Stomach (tissue), 9 donors: ENCODE measurements around the gene ST14. TPM values are rescaled to one million over a fixed set of nuclear protein-coding genes. Genes with fewer than 3 reads are reported as not detected.
A peak's percentile ranks its signal among the peaks of the same experiment; 100 is the strongest.

Source experiments
- DNase-seq, 2 donors: peaks; one replicate each; pipeline versions ENCODE4 v3.0.0 to v3.0.0-alpha.2; 2013 to 2019
- H3K27ac ChIP-seq, 5 donors: fragments of 200-600 bp in 4 of 5; sonication (generic) in 4 of 5; one replicate each; pipeline ENCODE4 v1.5.1; 2013 to 2019; ENCODE audit warnings: mild to moderate bottlenecking in 1 of 5, moderate library complexity in 1 of 5
- H3K27me3 ChIP-seq, 3 donors: fragments of 200-600 bp; sonication (generic); one replicate each; pipeline ENCODE4 v1.5.1; 2017 to 2019; ENCODE audit warnings: mixed run types in 1 of 3
- H3K36me3 ChIP-seq, 4 donors: fragments of 200-600 bp; sonication (generic); 1 replicate in 3 of 4; 2 replicates in 1 of 4; pipeline ENCODE4 v1.5.1; 2016 to 2019
- H3K4me1 ChIP-seq, 4 donors: fragments of 200-600 bp; sonication (generic); one replicate each; pipeline ENCODE4 v1.5.1; 2016 to 2019
- H3K4me3 ChIP-seq, 4 donors: fragments of 200-600 bp; sonication (generic) in 3 of 4; one replicate each; pipeline ENCODE4 v1.5.1; 2016 to 2019; ENCODE audit warnings: mild to moderate bottlenecking in 1 of 4
- H3K9me3 ChIP-seq, 4 donors: fragments of 200-600 bp; sonication (generic); one replicate each; pipeline ENCODE4 v1.5.1; 2016 to 2019
- CTCF ChIP-seq, 7 experiments: fragments of 450-650 bp in 4 of 7; fragments of 200-600 bp in 3 of 7; sonication (generic) in 3 of 7; IDR thresholded peaks; one replicate each; pipeline ENCODE4 v1.5.1; 2016 to 2019; ENCODE audit warnings: antibody characterized with exemption in 7 of 7, control low read depth in 2 of 7, mild to moderate bottlenecking in 1 of 7
- EP300 ChIP-seq: sonication (generic); formaldehyde crosslinking; IDR thresholded peaks from one replicate; pipeline ENCODE4 v1.6.1; 2017; ENCODE audit warnings: antibody characterized with exemption
- POLR2A ChIP-seq, 4 donors: fragments of 450-650 bp; IDR thresholded peaks; one replicate each; pipeline ENCODE4 v1.6.1; 2016; ENCODE audit warnings: antibody characterized with exemption in 4 of 4, control low read depth in 2 of 4, mild to moderate bottlenecking in 1 of 4, moderate library complexity in 1 of 4
- POLR2AphosphoS5 ChIP-seq, 3 donors: sonication (generic); formaldehyde crosslinking; IDR thresholded peaks; one replicate each; pipeline ENCODE4 v1.6.1; 2016; ENCODE audit warnings: antibody characterized with exemption in 3 of 3
- WGBS, 5 donors: extraction: QIAGEN DNeasy Blood & Tissue Kit in 3 of 5; methylation state at CpG; one replicate each; pipeline versions ENCODE4 v1.1.5 to v1.1.7; 2013 to 2018; 5-methylcytosine and 5-hydroxymethylcytosine counted together
- intact Hi-C: fragments of 100-400 bp; cut with DNase I; formaldehyde crosslinking; loops from one replicate; pipeline ENCODE4 v1.15.1; 2023; ENCODE audit warnings: low total_unique reads
- polyA plus RNA-seq, 3 donors: library from polyadenylated mRNA; stranded (reverse); fragments of 200-250 nt; gene quantifications; one replicate each; pipeline ENCODE4 v1.2.3, GENCODE V29; 2013
- total RNA-seq, 5 donors: library from RNA; depleted of rRNA; stranded (reverse); fragments of >200 nt; gene quantifications; one replicate each; pipeline versions ENCODE4 v1.1.0 to v1.2.3, GENCODE V29; 2014 to 2016
- donor health status: healthy with polysubstance abuse.
- donor health status: Bipolar disorder and iron deficiency.
- donor health status: healthy.

The ST14 gene
- total and polyA plus RNA-seq, 8 donors, result 12.4 to 380 (median 50.0) TPM

- Histone ChIP-seq H3K9me3 (no peaks in the 10 kb centered on the region), H3K27me3 (no peaks in the 10 kb centered on the region), H3K4me3 (no peak overlapping the region), H3K27ac (peak overlapping the region; percentile 62 to 82 (median 69)), H3K36me3 (peaks cover 5 to 53% (median 39%) of the 10 kb centered on the region in 4 donors), H3K4me1 (peaks cover 12 to 62% (median 29%) of the 10 kb centered on the region in 4 donors)
- 51 to 63% (median 58%) methylated on average over 15 of the region's 15 CpGs for WGBS, 5 donors
- peak; percentile 82 to 92 for DNase-seq
- intact Hi-C loops, result no loop called here
- TF ChIP-seq POLR2A (IDR thresholded peaks at IDR 0.05), result no peak
- no peak for TF ChIP-seq EP300
- peak in 2 of 3 donors; percentile 47 to 79 for TF ChIP-seq POLR2AphosphoS5 (IDR thresholded peaks at IDR 0.05)
- TF ChIP-seq CTCF (IDR thresholded peaks at IDR 0.05), result peak in 2 of 7 experiments; percentile 18 to 23
These were observed 13.4 kb upstream of the ST14 start for GRCh38 chr11:130145975-130146776.

- peak overlapping the region; percentile 62 to 82 (median 69) for H3K27ac ChIP-seq
- peaks cover 12 to 58% (median 29%) of the 10 kb centered on the region in 4 donors for H3K4me1 ChIP-seq
- intact Hi-C loops, result no loop called here
These were observed 12.8 kb upstream of the ST14 start for GRCh38 chr11:130146796-130147195.

GRCh38 chr11:130148796-130149326 lies 10.7 kb upstream of the ST14 start:
- TF ChIP-seq EP300, result no peak
- no peak for TF ChIP-seq POLR2A (IDR thresholded peaks at IDR 0.05)
- no peak for TF ChIP-seq POLR2AphosphoS5 (IDR thresholded peaks at IDR 0.05)
- no peak for TF ChIP-seq CTCF (IDR thresholded peaks at IDR 0.05)
- peaks cover 0 to 26% (median 12%) of the 10 kb centered on the region in 4 donors for H3K36me3 ChIP-seq
- intact Hi-C loops, result no loop called here
- no peak overlapping the region for H3K27ac ChIP-seq
- H3K4me3 ChIP-seq, result no peak overlapping the region
- WGBS, 5 donors, result 84 to 93% (median 90%) methylated on average over 12 of the region's 12 CpGs
- H3K4me1 ChIP-seq, result peaks cover 12 to 39% (median 24%) of the 10 kb centered on the region in 4 donors
- no peaks in the 10 kb centered on the region for H3K9me3 ChIP-seq
- no peaks in the 10 kb centered on the region for H3K27me3 ChIP-seq
- no peak for DNase-seq

More at GRCh38 chr11:130146796-130147195, 12.8 kb upstream of the ST14 start:
- DNase-seq, result peak in 1 of 2 donors; percentile 78
- H3K27me3 ChIP-seq, result no peaks in the 10 kb centered on the region
- TF ChIP-seq POLR2A (IDR thresholded peaks at IDR 0.05) (no peak), EP300 (no peak), POLR2AphosphoS5 (IDR thresholded peaks at IDR 0.05) (peak in 1 of 3 donors; percentile 29)
- H3K4me3 ChIP-seq, result no peak overlapping the region
- WGBS, 5 donors, result 38 to 54% (median 44%) methylated on average over 5 of the region's 5 CpGs
- H3K36me3 ChIP-seq, result peaks cover 3 to 47% (median 33%) of the 10 kb centered on the region in 4 donors
- H3K9me3 ChIP-seq, result no peaks in the 10 kb centered on the region

- H3K27me3 ChIP-seq, result no peaks in the 10 kb centered on the region
- no peak for TF ChIP-seq CTCF (IDR thresholded peaks at IDR 0.05)
- TF ChIP-seq EP300, result no peak
- no peak for TF ChIP-seq POLR2A (IDR thresholded peaks at IDR 0.05)
- TF ChIP-seq POLR2AphosphoS5 (IDR thresholded peaks at IDR 0.05), result no peak
- peaks cover 10 to 19% (median 12%) of the 10 kb centered on the region in 4 donors for H3K4me1 ChIP-seq
- no peaks in the 10 kb centered on the region for H3K9me3 ChIP-seq
- DNase-seq, result no peak
- peaks cover 0 to 7% (median 0%) of the 10 kb centered on the region in 4 donors for H3K36me3 ChIP-seq
- WGBS, 5 donors, result 85 to 96% (median 93%) methylated on average over 7 of the region's 7 CpGs
- intact Hi-C loops, result no loop called here
- no peak overlapping the region for H3K27ac ChIP-seq
- H3K4me3 ChIP-seq, result no peak overlapping the region
These were observed 8.8 kb upstream of the ST14 start for GRCh38 chr11:130150790-130151189.
